Measurements from ENCODE around the gene WWC2.
"Not testable (repeated sequence)": the region's sequence is repeated elsewhere in the genome, so short reads cannot be mapped to it uniquely, and the experiment has no call there.

WWC2 gene

DNA sequence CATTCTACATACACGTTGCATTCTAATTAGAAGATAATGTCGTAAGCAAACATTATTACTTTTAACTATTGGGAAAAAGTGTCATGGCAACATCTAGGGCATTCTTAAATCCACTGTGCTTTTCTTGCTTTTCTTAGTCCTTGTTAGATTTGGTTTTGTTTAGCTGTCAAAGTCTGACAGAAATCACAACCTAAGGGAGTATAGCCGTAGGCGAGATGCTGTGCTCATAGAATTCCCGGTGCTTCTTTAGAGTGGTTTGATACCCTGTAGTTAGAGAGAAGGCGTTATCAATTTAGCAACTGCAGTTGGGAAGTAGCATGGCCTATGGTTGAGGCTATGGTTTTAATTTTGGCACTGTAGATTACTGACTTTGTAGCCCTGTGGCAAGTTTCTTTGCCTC lies 45.7 kb downstream of the WWC2 start:
- no peak for DNase-seq

DNA sequence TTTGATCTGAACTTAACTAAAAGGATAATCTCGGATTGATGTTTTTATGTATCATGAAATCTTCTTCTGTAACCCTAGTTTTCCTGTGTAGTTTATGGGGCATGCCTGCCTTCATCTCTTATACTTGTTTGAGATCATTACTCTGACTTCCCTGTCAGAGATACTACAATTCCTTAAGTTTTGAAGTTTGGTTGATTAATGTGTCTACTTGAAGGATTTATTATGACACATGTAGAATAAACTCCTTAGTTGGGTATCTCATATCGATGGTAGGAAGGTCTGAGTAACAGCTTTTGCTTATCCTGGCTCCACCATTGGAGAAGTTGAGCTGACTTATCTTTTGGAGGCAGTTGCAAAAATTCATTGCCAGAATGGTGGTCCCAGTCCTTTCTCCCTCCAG lies 46.7 kb downstream of the WWC2 start:
- no peak for DNase-seq

DNA sequence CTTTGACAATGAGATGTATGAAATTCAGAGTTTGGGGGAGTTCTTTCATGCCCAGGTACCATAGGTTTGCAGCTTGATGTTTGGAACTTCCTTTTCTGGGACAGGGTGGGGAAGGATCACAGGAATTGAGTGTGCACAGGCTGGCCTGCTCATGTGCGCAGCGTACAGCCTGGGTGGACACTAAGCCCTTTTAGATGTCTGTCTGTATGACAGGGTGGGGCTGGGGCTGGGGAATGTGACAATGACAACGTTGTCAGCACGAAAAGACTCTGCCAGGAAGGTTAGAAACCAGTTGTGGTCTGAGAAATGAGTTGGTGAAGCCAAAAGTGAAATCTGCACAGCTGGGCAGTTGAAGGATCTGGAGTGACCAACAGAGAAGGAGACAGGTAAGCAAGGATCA lies 47.4 kb downstream of the WWC2 start:
- DNase-seq, result no peak

DNA sequence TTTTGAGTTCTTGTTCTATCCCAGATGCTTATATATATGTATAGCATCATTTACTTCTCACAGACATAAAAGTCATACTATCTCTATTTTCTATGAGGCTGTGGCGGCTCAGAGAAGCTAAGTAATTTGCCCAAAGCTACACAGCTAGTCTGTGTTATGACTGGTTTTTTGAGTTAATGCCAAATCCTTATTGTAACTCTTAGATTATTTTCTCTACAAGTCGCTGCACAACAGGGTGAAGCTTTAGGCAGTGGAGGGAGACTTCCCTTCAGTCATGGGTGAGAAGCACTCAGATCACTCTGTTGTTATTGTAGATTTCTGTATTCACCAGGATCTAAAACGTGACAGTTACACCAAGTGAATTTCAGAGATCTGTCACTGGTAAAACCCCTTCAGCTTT lies 48.1 kb downstream of the WWC2 start:
- no peak for DNase-seq

DNA sequence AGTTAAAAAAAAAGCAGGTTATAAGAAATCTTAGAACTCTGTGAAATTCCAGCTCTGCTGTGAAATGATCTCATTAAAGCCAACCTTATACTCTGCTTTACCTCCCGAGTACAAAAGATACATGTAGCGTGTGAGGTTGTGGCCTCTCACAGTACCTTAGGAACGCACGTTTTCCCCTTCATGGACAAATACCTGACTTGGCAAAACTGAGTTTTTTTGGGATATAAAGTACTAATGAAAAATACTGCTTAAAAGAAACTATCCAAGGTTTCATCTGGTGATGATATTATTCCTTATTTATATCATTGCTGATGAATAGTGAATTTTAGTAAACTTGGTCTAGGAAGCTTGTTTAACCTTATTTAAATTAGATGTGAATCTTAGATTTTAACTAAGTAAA lies 48.9 kb downstream of the WWC2 start:
- no peak for DNase-seq

DNA sequence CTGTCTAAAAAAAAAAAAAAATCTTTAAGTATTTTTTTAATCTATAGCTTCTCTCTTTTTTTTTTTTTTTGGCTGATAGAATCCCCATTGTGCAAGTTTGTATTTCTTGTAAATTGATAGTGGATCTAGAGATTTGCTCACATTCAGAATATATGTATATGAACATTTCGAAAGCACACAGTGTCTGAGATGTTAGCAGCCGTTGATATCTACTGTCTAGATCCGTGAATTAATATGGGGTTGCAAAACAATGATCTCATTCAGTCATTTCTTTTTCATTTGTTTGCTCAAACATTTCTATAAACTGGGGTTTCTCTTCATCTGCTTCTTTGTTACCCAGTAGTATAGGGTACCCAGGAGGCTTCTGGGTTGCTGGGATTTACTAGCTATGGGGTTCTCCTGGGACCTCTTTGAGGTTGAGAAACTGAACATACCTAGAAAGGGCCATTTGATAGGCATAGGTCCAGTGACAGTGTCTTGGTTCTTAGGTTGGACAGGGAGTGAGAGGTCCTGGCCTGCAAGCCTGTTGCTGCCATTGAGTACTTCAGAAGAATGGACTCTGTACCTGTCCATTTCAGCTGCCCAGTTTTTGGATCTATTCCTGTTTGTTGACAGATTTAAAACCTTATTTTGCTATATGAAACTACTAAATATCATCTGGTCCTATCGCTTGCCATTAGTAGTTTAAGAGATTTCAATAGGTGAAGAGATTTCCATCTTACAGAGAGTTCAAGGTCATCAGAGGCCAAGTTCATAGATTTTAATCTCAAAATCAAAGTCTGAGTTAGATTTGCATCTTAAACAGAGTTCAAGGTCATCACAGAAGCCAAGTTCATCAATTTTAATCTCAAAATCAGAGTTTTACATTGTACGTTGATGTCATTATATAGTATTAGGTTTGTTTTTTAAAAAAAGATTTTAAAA lies 50.8 kb downstream of the WWC2 start:
- no peak for DNase-seq

DNA sequence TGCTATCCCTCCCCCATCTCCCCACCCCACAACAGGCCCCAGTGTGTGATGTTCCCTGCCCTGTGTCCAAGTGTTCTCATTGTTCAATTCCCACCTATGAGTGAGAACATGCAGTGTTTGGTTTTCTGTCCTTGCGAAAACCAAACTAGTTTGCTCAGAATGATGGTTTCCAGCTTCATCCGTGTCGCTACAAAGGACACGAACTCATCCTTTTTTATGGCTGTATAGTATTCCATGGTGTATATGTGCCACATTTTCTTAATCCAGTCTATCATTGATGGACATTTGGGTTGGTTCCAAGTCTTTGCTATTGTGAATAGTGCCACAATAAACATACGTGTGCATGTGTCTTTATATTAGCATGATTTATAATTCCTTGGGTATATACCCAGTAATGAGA lies 51.6 kb downstream of the WWC2 start:
- not testable (repeated sequence) for DNase-seq

DNA sequence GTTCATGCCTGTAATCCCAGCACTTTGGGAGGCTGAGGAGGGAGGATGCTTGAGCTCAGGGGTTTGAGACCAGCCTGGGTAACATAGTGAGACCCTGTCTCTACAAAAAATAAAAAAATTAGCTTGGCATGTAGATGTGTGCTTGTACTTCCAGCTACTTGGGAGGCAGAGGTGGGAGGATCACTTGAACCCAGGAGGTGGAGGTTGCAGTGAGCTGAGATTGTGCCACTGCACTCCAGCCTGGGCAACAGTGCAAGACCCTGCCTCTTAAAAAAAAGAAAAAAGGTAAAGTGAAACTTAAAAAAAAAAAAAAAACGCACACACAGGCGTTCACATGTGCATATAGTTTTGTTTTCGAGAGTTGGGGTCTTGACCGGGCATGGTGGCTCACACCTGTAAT lies 53.2 kb downstream of the WWC2 start:
- DNase-seq, result not testable (repeated sequence)

DNA sequence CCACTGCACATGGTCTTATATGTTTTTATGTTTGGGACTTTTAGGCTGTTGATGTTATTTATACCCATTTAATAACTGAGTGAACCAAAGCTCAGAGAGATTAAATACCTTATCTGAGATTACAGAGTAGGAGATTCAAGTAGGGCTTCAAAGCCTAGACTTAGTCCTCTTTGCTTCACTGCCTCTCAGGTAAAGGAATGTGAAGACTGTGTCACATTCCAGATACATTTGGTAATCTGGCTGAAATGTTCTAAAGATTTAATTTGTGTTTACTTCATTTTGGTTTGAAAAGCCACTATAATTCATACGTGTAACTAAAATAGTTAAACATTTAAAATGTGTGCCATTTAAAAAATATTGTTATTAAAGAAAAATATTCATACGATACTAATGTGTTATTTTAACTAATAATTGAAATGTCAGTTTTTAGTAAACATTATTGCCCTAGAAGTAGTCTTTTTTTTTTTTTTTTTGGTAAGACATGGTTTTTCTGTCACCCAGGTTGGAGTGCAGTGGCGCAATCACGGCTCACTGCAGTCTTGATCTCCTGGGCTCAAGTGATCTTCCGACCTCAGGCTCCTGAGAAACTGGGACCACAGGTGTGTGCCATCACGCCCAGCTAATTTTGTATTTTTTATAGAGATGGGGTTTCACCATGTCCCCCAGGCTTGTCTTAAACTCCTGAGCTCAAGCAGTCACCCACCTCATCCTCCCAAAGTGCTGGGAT lies 54.3 kb downstream of the WWC2 start:
- no peak for DNase-seq

DNA sequence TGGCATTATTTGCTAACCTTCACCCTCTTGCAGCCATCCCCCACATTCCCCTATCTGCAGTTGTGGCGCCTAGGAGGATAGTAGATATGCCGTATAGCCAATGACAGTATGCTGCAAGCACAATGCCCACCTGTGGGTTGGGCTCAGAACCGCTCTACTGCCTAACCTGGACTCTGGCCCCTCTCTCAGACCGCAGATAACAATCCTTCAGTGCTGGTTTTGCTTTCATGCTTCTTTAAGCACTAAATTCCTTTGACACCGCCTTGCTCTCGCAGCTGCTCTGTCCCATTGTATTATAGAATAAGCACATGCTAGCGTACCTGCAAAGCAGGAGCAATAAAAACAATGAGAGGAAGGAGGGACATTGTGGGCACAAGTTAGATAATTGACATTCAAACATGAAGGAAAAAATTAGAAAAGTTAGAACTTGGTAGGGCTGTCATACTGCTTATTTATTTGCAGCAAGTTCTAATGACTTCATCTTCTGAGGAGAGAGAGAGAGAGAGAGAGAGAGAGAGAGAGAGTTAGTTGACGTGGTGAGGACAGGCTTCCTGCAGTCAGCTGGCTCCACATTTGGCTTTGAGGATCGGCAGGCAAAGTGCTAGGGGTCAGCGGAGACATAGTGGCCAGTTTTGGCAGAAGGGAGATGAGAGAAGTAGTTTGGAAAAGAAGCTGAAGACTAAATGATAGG lies 55.8 kb downstream of the WWC2 start:
- DNase-seq, result no peak

DNA sequence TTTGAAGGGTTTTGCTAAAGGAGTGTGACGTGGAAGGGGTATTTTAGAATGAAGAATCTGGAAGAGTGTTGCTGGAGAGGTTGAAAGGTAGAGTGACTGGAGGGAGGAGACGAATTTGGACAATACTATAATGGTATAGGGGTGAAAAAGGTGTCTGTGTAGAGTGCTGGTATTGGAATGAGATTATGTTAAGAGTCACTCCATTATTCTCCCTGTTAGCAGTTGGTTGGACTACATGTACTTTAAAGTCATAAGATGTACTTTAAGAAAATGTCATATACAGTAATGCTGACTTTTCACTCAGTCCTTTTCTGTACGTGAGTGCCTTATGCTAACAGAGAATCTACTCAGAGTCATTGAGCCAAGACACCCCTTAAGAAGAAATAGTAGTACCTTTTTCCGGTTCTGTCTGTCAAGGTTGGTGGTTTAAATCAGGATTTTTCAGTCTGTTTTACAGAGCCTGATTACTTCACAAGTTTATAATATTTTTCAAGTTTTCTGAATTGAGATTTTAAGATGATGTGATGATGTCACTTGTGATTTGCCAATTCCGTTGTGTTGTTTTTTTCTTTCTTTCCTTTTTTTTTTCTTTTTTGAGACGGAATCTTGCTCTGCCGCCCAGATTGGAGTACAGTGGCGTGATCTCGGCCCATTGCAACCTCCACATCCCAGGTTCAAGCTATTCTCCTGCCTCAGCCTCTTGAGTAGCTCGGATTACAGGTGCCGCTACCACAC lies 56.6 kb downstream of the WWC2 start:
- DNase-seq, result no peak

DNA sequence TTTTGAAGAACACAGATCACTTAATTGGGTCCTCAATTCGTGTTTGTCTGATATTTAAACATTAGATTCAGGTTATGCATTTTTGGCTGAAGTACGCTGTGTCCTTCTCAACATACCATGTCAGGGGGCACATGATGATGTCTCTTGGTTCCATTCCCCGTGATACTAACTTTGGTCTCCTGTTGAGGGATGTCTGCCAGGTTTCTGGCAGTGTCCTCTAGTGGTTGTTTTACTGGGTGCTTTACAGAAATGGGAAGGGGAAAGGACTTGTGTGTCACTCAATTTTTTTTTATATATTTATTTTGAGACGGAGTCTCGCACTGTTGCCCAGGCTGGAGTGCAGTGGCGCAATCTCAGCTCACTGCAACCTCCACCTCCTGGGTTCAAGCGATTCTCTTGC lies 58.2 kb downstream of the WWC2 start:
- DNase-seq, result no peak

DNA sequence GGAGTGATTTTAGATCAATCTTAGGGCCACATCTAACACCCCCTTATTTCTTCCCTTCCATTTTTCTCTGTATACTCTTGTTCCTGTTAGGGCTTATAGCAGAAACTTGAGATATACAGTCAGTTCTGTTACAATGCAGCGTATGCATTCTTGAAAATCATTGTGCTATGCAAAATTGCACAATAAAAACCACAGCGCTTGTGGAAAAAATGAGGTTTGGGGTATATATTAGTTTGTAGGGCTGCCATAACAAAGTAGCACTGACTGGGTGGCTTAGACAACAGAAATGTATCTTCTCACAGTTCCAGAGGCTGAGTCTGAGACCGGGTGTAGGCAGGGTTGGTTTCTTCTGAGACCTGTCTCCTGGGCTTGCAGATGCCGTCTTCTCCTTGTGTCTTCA lies 59.0 kb downstream of the WWC2 start:
- no peak for DNase-seq

DNA sequence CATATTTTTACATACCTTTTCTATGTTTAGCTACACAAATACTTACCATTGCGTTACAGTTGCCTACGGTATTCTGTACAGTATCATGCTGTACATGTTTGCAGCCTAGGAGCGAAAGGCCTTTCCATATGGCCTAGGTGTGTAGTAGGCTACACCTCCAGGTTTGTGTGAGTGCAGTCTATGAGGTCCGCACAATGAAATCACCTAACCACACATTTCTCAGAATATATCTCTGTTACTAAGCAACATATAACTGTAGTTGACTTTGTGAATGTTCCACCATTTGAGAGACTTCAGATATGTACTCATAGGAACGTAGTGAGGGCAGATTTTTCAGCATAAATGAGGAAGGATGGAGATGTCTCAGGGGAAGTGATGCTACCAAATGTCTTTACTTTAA lies 62.6 kb downstream of the WWC2 start:
- DNase-seq, result no peak

DNA sequence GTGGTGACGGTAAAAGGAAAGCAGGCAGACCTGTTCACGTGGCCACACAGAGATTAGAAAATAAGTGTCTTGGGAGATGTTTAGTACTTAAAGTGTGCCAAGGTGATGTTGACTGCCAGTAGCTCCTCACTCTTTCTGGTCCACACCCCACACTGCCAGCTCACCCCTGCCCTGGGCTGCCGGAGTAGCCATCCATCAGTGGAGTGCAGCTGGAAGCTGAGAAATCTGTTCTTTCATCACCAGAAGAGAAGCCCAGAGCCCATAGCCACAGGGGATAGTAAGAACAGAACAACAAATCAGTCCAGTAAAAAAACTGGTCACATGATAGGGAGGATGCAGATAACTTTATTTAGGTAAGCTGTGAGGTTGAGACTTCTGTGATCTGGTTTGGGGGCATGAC lies 64.1 kb downstream of the WWC2 start:
- no peak for DNase-seq

DNA sequence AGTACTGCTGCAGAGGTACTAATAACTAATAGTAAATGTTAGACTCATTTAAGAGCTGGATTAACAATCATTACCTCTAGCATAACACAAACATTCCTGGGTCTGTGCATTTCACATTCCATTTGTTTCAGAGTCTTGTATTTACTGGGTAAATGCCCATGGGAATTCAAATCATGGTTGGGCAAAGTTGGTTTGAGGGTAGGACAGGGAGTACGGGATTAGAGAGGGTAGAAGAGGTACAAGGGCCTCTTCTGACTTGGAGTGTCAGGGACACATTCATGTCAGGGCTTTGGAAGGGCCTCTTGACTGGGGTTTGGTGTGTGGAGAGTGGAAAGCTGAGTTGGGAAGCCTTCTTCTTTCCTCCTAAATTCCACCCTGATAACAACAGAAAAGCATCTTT lies 65.9 kb downstream of the WWC2 start:
- no peak for DNase-seq

DNA sequence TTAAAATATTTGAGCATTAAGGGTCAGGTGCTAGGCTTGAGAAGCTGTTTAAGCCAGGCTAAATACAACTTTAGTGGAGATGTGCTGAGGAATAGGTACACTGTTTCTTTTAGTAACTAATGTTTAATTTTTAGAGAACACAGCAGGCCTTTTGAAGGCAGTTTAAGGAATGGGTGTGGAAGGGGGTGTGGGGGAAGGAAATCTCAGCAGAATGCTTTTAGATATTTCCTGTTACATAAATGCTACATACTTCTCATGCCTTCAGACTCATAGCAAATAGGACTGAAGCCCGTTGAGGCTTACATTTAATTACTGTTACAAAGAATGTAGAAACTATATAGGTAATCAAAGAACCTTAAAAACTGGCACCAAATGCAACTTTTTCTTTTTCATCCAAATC lies 66.3 kb downstream of the WWC2 start:
- no peak for DNase-seq

DNA sequence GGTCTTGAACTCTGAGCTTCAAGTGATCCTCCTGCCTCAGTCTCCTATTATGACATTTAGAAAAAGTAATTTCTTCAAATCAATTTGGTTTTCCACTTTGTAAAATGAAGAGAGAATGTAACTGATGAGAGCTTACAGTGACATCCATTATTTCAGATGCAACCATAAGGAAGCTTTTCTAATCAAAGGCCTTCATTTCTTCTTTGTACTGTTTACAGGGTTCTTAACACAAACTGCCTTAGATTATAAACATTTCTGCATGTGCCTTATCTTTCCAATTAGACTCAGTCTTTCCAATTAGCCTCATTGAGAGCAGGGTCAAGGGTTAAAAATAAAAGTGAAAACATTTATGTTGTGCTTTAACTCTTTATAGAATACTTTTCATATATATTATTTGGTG lies 71.8 kb downstream of the WWC2 start:
- no peak for DNase-seq

DNA sequence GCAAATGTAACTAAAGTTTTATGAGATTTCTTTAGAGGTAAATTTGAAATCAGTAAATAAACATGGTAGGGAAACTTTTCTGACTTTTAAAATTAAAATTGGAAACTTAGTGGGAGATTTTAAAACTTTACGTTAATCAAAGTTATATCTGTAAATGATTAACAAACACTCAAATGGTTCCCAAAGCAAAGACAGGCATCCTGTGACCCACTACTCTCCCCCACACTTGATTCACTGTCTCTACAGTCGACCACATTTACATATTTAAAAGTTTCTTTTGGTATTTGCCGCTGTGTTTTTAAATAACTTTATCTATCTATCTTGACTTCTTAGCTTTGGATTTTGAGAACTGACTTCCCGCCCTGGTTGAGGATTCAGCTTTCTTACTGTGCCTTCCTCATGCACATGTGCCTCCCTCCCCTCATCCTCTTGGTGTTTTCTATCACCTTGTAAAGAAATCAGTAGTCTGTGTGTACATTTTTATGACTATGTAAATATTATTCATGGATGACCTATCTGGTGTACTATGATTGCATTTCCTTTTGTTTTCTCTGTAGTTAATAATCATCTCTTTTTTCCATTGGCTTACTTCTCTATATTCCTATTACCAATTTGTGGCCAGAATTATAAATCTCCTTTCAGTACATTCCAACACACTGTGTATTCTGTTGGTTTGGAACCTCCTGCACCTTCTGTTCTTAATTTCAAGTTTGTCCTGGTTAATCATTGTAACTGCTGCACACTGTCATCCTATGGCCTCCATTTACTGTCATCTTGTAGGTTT lies 72.6 kb downstream of the WWC2 start:
- no peak for DNase-seq

DNA sequence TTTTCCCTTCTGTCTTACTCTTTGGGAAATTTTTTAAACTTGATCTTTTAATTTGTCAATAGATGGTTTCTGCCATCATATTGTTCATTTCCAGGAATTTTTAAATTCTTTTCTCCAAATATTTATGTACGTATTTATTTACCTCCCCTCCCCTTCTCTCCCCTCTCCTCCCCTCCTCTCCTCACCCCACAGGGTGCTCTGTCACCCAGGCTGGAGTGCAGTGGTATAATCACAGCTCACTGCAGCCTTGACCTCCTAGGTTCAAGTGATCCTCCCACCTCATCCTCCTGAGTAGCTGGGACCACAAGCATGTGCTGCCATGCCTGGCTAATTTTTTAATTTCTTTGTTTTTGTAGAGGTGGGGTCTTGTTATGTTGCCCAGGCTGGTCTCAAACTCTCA lies 73.8 kb downstream of the WWC2 start:
- DNase-seq, result no peak

DNA sequence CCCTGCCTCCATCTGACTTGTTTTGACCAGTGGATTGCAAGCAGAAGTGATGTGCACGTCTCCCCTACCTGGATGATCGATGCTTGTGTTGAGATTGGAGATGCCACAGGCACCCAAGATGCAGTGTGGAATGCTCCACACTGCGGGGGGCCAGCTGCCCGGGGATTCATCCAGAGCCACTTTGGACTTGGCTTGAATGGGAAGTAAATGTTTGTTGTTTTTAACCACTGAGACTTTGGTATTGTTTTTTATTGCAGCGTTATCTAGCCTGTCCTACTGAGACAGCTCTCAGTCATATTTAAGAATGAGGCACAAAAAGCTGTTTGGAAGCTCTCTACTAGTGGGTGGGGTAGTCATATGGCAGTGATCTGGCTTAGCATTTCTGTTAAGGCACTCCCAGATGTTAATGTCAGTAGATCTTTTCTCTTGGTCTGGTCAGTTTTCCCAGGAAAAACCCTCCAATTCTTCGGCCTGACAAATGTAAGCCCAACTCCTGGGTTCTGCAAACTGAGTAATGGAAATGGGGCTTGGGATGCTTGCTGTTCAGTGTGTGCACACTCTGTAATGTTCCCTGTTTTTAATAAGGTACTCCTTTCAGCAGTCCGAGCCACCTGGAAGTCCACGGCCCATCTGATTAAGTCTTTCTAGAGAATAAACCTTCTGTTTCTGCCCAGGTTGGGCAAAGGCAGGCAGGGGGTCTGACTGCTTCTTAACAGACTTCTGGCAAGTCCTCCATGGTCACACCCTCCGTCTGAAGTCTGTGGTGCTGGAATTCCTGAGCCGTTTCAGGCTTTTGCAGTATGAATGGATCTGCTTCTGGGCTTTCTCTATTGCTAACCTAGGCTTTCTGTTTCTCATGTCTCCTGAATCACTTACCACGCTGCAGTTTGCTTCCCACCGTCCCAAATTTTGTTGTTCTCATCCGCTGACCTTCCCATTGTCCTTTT lies 74.8 kb downstream of the WWC2 start:
- no peak for DNase-seq
